RPMI7951 (cell line): Measurements from ENCODE around the gene TLR4. TPM values are rescaled to one million over a fixed set of nuclear protein-coding genes. Genes with fewer than 3 reads are reported as not detected.

Experiments
- DNase-seq: peaks from one replicate; pipeline ENCODE4 v3.0.0-alpha.2; 2012; ENCODE audit warnings: low read depth
- total RNA-seq: library from RNA; depleted of rRNA; stranded (reverse); fragments of >200 nt; shearing (Covaris generic); gene quantifications from 2 replicates; pipeline ENCODE4 v1.2.3, GENCODE V29; 2014; rRNA removed

Gene TLR4
- total RNA-seq: 15.9 and 21.0 TPM in 2 replicates

DNA sequence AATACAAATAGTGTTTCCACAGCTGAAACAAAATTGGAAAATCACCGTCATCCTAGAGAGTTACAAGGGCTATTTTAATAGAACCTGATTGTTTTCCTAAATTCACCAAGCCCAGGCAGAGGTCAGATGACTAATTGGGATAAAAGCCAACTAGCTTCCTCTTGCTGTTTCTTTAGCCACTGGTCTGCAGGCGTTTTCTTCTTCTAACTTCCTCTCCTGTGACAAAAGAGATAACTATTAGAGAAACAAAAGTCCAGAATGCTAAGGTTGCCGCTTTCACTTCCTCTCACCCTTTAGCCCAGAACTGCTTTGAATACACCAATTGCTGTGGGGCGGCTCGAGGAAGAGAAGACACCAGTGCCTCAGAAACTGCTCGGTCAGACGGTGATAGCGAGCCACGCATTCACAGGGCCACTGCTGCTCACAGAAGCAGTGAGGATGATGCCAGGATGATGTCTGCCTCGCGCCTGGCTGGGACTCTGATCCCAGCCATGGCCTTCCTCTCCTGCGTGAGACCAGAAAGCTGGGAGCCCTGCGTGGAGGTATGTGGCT, at the start of gene TLR4:
Gene TLR4 (plus strand): TSS at position 380 of the 552 bp plus-strand sequence. CDS start 70 bp downstream, at position 450.
- peak; percentile 85 for DNase-seq

DNA sequence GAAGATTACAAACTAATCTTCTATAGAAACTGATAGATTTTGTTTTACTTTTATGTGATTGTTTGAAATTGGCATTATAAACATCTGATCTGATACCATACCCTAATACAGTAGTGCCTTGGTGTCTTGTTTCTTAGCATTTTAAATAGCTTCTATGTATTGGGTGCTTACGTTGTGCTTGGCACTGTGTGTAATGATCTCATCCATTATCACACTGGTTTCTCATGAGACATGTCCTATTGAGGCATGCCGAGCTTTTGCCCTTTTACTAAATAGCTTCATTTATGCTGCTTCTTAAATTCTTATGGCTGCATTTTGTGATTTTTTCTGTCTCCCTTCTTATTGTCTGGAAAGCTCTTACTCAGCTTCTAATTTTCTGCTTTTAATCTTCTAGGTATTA, 48.2 kb upstream of the TLR4 start:
- no peak for DNase-seq

DNA sequence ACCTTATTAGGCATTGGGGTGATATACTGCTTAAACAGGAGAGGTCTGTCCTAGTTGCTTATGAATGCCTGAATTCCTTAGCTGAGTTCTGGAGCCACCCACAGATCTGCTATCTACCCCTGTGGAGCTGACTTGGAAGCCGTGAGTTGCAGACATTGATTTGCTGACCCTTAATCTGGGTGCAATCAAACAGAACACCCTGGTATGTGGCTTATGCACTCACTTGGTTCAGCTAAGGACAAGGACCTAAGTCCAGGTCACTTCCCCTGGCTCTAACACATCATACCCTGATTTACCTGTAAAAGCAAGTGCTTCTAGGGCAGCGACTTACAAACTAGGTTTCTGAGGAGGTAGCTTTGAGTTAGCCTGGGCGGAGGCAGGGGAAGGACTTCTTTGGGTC, 41.6 kb upstream of the TLR4 start:
- no peak for DNase-seq

DNA sequence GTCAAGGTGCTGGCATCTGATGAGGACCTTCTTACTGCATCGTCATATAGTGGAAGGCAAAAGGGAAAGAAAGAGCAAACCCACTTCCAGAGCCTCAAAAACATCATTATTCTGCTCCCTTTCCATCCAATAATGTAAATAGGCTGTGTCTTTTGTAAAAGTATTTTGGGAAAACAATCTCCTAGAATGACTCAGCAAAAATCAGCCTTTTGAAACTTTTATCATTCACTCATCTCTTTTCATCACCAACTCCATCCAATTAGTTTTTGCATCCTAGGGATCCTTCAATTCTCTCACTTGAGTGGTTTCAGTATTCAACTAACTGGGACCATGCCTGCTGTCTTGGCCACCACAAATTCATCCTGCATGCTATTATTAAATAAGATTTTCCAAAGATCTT, 39.8 kb upstream of the TLR4 start:
- no peak for DNase-seq

DNA sequence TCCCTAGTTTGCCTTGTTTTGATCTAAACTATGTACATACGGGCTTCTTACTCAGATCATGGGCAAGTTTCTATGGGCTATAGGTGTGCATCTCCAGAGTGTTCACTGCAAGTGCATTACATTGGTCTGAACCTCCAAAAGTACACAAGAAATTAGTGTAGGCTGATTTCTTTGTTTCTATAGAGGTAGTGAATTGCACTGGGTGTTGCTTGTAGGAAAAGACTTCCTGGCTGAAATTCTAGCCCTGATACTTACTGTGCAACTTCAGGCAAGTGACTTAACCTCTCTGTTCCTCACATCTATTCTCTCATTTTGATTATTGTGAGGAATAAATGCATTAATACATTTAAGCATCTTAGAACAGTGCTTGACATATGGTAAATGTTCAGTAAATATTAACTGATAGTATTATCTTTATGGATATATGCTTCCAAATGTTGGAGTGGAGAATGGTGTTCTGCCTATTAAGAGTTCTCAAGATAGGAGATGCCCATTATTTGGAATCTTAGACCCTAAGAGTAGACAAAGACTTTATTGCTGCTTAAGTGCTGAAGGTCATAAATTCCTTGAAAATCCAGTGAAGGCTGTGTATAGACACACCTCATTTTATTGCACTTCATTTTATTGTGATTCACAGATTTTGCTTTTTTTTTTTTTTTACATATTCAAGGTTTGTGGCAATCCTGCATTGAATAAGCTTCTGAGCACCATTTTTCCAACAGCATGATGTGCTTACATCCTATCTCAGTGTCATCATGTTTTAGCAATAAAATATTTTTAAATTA, 38.4 kb upstream of the TLR4 start:
- DNase-seq: no peak

DNA sequence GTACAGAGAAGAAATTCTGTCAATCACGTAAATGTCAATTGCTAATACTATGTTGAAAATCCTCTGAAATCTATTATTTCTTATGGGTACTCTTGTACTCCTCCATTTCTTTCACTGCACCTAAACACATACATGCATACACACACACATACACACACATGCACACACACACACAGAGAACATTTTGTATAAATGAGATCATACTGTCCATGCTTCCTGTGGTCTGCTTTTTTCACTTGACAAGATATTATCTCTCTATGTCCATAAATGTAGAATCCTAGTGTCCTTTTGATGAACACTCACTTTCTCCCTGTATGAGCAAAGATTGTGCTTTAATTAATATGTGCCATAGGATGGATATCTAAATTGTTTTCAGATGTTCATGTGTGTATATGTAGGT, 32.7 kb upstream of the TLR4 start:
- DNase-seq: peak; percentile 32

DNA sequence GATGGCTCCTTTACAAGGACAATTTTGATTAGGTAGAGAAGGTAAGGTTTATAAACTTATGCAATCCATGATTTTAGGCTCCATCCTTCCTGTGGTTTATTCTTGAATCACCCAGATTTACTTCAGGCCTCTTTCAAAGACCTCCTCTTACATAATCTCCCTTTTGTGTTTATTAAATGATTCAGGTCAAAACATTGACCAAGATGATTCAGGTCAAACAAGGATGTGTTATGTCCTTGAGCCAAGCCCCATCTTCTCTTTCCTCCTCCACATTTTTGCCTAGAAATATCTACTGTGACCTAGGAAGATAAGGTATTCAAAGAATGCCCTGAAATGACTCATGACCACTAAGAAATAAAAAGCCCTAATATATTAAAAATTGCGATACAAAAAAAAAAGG, 31.8 kb upstream of the TLR4 start:
- DNase-seq: peak; percentile 65

DNA sequence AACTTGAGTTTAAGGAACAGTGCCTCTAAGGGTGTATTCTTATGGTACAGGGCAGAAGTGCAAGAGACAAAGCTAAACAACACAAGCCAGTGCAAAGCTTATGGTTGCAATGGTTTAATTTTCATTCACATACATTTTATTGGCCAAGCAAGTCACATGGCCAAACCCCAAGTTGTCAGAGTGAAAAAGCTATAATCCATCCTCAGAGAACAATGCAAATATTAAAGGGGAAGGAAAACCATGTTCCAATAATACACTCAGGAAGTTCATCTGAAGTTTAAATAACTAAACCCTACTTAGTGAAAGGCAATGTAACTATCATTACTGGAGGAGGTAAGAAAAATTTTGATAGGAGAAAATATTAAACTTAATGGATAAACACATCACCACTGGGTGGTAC, 26.6 kb upstream of the TLR4 start:
- DNase-seq: no peak

DNA sequence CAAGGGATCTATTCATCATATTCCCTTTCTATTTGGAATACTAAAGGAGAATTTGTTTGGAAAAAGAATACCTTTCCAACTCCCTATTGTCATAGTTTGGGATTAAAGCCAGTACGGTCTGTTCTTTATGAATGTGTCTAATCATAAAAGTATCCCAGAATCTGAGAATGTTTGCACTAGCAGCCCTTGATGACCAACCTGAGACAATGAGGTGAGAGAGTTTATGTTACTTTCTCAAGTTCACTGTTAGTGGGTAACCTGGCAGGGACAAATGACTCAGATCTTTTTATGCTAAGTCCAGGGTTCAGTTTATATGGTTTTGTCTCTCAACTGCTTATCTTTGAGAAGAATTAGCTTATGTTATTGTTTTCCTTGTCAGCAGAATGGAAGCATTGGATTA, 25.3 kb upstream of the TLR4 start:
- no peak for DNase-seq

DNA sequence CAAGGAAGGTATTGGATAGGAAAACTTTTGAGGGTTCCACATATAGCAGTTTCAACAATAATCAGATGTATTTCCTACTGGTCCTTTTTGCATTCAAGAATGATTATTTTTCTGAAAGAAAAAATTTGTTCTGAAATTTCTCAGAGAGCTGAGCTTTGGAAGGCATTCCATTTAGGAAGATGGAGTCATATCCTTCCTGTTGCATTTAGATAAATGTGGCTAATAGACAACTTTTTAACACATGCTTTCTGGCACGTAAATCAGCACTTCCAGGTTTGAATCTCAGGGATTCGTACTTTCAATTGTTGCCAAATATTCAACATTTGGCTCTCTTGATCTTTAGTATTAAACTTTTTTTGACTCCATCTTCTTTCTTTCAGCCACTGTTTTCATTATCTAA, 24.8 kb upstream of the TLR4 start:
- DNase-seq: no peak

DNA sequence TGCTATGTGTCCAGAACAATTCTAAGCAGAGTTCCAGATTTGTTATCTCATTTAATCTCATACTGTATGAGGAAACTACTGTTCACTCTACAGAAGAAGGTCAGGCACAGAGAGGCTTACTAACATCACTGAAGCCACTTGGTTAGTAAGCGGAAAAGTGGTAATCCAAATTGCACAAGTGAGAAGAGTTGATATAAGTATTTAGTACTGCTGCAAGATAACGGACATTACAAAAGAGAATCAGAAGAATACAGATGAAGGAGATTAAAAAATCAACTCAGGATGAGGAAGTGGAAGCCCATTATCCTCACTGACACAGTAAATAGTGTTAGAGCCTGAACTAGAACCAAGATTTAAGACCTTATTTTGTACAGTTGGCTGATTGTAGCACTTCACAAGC, 22.3 kb upstream of the TLR4 start:
- DNase-seq: no peak

DNA sequence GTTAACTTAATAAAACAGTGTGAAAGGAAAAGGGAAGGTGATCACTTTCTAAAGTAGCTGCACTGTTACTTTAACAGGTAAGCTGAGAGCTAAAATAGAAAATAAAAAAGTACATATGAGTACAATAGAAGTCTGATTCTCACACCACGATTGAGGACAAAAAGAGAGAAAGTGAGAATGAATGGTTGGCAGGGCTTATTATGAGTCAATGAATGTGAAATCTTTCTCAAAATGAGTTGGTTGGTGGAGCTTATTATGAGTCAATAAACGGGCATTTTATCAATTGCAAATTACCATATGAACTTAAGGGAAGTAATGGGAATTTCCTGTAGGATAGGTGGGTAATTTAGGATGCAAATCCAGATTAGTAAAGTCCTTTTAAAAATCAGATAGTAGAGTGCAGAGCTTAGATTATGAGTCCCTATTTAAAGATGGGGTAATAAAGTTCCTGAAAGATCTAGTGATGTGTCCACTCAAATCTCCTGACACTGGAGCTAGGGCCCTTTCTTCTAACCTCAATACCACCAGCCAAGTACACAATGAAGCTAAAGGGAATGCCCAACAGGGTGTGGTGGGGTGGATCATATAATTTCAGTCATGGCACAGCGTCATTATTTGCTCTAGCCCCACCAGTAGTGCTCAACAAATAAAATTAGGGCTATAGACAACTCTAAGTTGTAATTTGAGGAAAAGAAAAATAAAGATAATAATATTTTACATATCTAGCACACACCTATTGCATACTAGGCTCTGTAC, 21.1 kb upstream of the TLR4 start:
- peak; percentile 19 for DNase-seq

DNA sequence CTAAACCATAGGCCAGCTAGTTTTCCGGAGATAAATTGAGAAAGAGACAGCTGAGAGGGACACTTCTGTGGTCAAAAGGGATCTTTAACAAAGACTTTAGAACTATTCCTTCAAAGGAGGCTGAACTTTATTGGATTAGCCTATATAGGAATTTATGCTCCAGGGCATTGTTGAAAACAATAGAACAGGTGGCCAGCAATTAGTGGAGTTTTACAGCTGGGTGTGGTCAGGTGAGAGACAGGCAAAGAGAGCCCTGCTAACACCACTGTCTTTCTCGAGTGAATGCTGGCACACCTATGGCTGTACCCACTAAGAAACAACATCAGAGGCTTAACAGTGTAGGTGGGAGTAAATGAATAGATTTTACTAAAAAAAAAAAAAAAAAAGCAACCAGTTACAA, 16.7 kb upstream of the TLR4 start:
- no peak for DNase-seq

DNA sequence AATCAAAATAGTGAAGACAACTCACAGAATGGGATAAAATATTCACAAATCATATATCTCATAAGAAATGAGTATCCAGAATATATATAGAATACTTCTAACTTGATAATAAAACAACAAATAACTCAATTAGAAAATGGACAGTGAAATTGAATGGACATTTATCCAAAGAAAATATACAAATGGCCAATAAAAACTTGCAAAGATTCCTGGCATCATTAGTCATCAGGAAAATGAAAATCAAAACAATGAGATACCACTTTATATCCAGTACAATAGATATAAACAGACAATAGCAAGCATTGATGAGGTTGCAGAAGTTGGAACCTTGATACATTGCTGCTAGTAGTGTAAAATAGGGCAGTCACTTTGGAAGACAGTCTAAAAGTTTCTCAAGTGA, 12.8 kb upstream of the TLR4 start:
- DNase-seq: no peak

DNA sequence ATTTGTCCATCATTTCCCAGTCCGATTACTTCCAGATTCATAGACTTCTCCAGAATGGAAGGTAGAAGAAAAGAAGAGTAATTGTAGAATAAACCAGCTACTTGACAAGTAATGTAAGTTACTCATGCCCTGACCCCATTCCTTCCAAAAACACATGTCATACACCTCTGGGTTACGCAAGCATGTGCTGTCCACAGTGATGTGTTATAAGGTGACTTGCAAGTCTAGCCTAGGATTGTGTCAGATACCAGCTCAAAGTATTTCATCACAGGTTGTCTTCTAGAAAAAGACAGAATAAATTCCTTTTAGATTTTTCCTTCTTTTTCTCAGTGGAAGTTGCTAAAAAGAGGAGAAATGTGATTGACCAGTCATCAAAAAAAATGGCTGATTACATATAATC, 8.0 kb upstream of the TLR4 start:
- no peak for DNase-seq

DNA sequence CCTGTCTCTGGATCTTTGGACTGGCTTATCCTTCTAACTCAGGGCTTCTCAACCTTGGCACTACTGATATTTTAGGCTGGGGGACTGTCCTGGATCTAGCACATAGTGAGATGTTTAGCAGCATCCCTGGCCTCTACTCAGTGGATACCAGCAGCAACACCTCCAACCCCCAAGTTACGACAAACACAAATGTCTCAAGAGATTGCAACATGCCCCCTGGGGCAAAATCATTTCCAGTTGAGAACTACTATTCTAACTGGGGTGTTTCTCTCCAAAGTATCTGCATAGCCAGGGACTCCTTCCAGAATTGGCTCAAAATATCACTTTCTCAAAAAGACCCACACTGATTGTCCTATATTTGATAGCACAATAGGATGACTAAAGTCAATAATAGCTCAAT, 7.2 kb upstream of the TLR4 start:
- DNase-seq: no peak

DNA sequence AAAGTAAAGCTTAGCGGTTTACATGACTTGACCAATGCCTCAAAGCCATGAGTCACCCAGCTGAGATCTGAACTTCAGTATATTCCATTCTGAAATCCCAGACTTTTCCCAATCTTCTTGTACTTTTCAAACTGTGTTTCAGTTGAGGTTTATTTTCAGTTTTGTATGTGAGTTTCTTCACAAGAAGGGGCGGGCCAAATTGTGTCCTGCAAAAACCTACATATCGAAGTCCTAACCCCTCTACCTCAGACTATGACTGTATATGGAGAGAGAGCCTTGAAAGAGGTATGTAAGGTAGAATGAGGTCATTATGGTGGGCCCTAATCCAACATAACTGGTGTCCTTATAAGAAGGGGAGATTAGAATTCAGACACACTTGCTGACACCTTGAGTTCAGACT, 666 bp upstream of the TLR4 start:
- peak; percentile 55 for DNase-seq

DNA sequence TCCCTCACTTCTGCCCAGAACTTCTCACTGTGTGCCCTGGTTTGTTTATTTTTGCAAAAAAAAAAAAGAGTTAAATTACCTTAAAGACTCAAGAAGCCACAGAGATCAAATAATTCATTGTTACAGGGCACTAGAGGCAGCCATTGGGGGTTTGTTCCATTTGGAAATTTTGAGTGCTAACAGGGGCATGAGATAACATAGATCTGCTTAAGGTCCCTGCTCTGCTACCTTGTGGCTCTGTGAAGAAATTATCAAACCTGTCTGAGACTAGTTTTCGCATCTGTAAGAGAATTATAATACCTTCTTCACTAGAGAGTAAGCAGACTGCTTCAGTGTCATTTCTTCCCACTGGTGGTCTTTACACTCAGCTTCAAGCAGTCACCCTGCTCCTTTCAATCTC, 394 bp downstream of the TLR4 start:
- DNase-seq: no peak

DNA sequence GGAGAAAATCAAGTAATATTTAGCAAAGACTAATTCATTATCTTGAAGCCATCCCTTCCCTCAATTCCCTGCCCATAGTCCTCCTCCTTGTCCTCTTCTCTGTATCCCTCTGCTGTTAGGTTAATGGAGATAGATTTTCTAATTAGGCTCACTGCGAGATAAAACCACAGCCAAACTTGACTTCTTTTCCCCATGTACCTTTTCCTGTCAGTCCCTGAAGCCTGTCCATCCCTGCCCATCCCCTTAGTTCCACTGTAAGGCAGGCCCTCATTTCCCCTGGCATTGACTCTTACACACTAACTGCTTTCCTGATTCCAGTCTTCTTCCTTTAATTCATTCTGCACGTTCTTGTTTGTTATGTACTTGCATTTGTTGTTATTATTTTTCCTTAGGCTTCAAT, 1.2 kb downstream of the TLR4 start:
- no peak for DNase-seq

DNA sequence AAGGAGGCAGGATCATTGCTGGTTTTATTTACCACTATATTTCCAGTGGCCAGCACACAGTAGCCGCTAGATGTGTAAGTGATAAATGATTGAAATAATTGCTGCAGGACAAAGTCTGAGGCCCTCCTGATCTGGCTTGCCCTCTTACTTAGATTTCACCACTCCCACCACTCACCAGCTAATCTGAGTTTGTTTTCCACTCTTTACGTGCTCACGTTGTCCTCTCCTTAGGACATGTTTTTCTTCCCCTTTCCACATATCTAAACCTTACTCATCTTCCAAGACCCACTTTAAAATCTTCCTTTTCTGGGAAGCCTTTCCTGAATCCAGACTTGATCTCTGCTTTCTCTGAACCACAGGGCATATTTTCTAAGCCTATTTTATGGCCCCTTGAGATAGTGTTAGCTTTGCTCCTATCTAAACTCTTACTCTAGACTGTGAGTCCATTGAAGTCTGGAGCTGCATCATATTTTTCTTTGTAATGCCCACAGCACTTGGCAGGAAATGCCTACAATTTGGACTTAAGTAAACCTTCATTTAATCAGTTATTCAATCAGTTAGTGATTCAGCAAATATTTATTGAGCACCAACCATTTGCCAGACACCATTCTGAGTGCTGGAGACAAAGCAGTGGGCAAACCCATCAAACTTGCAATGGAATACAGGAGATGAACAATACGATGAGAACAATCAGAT, 2.4 kb downstream of the TLR4 start:
- DNase-seq: peak; percentile 24

DNA sequence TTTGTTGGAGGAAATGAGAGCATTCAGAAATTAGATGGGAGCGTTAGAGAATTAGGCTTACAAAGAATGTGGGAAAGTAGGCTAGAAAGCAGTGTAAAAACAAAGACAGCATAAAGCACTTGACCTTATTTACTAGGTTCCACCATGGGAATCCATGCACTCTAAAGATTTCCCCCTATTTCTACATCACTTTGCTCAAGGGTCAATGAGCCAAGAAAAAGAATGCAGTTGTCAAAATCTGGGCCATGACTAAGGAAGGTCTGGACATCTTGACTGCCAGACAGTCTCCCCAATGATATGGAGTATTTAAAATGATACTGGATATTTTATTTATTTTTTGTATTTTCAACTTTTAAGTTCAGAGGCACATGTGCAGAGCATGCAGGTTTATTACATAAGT, 3.4 kb downstream of the TLR4 start:
- no peak for DNase-seq

DNA sequence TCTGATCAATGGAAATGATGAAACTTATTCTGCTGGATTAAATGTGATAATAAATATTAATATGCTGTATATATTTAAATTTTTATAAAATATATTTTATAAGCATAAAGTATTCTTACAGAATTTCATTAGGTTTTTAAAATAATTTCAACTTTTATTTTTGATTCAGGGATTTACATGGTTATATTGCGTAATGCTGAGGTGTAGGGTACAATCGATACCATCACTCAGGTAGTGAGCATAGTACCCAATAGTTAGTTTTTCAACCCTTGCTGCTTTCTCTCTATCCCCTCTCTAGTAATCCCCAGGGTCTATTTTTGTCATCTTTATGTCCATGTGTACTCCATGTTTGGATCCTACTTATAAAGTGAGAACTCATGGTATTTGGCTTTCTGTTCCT, 5.7 kb downstream of the TLR4 start:
- DNase-seq: no peak

DNA sequence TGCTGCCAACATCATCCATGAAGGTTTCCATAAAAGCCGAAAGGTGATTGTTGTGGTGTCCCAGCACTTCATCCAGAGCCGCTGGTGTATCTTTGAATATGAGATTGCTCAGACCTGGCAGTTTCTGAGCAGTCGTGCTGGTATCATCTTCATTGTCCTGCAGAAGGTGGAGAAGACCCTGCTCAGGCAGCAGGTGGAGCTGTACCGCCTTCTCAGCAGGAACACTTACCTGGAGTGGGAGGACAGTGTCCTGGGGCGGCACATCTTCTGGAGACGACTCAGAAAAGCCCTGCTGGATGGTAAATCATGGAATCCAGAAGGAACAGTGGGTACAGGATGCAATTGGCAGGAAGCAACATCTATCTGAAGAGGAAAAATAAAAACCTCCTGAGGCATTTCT, 10.1 kb downstream of the TLR4 start:
- DNase-seq: no peak
